ENCODE data around the gene FHAD1.
A peak's percentile ranks its signal among the peaks of the same experiment; 100 is the strongest.
"Not testable (repeated sequence)": the region's sequence is repeated elsewhere in the genome, so short reads cannot be mapped to it uniquely, and the experiment has no call there.

Gene FHAD1

DNA sequence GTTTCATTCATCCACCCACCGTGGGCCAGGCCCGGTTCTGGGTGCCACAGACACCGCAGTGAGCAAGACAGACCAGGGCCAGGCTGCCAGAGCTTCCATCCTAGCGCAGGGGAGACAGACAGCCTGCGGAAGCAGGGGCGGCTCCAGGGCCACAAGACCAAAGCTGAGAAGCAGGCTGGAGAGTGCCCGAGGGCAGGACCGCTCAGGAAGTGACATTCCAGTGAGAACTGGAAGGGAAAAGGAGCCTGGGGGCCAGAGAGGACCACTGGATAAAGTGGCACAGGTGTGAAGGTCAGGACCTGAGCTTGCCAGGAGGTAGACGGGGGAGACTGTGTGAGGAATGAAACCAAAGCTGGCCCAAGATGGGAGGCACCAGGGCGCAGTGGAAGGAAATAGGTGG, 103.1 kb downstream of the FHAD1 start:
- DNase-seq, result no peak

DNA sequence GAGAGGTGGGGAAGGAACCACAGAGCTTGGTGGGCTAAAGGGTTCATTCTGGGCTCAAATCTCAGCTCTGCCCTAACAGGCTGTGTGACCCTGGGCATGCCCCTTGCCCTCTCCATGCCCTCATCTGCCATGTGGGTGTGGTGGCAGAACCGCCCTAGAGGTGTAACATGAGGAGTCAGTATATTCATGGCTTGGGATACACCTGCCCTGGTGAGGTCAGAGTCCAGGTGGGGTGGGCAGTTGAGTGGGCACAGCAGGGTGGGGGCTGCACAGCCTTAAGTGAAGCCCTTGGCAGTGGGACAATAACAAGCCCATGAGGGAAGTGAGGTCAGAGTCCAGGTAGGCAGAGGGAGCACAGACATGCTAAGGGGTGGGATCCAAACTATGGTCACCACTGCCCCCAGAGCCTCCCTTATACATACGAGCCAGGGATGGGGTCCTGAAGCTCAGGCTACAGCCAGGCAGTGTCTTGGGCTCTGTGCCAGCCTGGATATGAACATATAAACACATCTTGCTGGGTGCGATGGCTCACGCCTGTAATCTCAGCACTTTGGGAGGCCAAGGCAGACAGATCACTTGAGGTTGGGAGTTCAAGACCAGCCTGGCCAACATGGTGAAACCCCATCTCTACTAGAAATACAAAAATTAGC, 103.7 kb downstream of the FHAD1 start:
- no peak for DNase-seq

DNA sequence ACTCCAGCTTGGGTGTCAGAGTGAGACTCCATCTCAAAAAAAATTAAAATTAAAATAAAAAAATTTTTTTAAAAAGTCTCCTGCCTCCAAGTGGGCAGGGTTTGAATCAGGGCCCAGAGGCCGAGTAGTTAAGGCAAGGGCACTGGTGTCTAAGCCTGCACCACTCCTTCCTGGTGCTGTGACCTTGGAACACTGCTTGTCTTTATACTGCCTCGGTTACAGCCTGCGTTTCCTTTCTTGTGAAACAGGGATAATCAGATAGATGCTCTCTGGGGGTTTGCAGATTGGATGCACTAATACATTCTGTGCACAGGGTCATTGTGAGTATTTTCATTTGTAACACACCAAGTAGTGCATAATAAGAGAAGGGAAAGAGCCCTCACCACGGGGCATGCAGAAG, 104.3 kb downstream of the FHAD1 start:
- no peak for DNase-seq

DNA sequence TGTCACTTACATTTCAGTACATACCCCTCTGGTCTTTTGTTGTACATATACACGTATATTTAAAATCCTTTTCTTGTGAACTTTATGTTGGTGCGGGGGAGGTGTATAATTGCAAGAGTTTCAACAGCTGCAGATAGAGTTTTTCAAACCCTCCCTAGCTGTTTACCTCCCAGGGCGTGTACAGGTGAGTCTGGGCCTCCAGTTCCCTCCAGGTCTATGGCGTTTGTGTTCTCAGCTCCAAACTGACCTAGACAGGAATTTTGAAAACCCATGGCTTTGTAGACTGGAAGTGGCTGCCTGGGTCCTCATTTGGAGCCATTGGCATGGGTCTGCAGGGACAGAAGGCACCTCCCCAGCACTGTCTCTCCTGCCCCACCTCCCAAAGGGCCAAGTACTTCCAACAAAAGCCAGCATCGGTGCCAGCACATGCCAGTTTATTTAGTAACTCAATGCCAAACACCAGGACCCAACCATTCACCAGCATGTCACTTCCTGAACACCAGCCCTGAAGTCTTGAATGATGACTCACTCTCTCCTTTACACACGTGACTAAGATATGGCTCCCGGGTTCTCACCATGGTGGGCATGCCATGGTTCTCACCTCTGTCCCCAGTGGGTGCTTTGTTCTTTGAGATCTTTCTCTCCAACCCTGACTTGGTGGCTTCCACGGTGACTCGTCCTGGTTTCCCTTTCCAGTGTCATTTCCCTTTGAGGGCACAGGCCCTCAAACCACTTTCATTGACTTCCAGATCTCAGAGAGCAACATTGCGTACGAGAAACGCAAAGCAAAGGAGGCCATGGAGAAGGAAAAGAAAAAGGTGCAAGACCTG, 105.3 kb downstream of the FHAD1 start:
- DNase-seq, result peak in 1 of 2 experiments; percentile 47

DNA sequence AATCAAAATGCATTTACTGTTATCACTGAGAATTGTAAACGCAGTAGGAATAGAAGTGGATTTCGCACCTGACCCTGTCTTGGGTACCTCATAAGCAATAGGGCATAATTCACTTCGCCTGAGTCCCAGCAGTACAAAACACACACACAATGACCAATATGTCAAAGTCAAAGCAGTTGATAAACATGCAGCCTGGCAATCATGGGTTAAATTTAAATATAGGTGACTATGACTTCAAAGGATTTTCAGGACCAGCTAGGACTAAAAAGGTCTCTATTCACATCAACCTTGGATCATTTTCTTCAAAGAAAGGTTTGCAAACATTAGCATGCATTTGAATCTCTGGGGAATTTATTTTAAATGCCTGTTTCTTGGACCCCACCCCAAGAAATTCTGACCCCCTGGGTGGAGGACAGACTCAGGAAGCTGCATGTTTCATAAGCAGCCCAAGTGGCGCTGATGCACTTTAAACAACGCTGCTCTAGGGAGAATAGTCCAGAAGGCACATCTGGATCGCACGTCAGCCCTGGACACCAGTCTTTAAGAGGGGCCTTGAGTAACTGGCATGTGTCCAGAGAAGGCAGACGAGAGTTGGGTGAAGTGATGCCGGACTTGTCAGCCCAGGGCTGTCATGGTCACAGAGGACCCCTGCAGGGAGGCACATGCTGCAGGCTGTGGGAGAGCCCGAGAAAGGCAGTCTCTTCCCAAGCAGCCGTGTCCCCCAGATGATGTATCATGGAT, 107.0 kb downstream of the FHAD1 start:
- DNase-seq, result no peak

DNA sequence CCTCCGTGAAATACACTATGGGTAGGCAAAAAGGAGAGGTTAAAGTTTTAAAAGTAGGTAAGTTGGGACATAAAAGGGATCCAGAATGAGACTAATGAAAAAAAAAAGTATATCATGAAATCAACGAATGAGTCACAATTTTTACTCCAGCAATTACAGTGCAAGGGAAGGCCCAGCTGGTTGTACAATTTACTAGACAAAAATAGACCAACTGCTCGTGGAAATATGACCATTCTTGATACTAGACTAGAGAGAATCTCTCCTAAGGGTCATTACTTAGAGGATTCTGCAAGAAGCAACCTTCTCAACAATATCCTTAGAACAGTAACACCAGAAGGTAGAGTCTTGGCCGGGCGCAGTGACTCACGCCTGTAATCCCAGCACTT, 107.5 kb downstream of the FHAD1 start:
- DNase-seq, result no peak

DNA sequence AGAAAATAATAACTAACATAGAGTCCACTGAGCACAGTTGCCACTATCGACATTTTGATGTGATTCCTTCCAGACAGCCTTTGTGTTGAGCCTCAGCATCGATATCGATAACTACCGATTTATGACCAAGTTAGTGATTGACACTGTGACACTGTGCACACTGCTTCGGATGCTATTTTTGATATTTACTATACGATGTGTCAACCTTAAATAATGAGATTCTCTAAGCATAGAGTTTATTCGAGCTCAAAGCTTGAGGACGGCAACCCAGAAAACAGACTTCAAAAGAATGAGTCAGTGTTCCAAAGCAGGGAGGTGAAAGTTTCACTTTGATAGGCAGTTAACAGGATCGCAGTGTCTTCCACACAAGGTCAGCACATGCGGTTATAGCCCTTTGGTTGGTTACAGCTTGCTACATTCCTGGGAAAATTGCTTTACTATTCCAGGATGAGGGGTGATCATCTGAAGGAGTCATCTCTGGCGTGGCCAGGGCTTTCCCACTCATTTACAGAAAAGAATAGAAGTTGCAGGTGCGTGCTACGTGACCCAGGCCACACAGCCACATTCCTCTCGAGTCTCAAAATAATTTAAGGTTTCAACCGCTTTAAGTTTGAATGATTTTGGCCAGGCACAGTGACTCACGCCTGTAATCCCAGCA, 109.1 kb downstream of the FHAD1 start:
- no peak for DNase-seq

DNA sequence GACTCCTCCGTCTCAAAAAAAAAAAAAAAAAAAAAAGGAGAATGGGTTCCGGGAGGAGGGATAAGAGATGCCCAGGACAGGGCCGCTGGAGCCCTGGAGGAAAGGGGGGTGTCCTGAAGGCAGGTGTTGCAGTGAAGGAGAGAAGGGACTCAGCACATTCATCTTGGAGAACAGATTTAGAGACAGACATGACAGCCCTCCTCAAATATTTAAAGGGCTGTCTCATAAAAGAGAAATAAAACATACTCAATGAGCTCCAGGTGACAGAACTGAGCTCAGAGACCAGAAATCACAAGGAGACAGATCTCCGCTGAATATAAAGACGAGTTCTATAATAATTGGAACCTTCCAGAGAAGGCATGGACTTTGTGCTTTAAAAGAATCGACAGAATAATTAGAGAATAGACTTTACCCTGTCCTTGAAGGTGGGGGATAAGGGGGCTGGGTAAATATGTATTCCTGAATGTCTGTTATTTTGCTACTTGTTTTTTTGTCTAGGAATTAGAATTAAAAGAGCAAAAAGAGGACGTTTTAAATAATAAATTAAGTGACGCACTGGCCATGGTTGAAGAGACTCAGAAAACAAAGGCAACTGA, 110.7 kb downstream of the FHAD1 start:
- no peak for DNase-seq

DNA sequence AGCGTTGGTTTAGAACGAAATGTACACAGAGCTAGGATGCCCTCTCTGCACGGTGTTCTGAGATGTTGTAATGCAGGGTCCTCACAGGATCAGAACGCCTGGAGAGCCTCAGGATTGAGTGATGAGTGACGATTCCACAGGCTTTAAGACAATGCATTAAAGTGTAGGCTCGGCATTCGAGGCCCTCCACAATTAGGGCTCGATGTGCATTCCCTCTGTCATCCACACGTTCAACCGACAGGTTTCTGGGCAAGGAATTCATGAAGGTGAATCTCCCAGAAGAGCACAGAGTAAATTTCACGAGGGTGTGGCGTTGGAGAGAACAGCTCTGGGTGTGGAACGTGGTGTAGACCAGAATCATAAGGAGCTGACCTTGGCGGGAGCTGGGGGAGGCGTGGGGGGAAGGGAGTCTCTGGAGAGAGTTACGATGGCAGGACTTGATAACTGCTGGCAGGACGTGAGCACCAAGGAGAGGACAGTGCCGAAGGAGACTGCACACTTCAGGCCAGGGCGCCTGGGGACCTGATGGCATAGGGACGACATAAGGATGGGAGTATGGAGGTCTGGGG, 111.6 kb downstream of the FHAD1 start:
- DNase-seq, result no peak

DNA sequence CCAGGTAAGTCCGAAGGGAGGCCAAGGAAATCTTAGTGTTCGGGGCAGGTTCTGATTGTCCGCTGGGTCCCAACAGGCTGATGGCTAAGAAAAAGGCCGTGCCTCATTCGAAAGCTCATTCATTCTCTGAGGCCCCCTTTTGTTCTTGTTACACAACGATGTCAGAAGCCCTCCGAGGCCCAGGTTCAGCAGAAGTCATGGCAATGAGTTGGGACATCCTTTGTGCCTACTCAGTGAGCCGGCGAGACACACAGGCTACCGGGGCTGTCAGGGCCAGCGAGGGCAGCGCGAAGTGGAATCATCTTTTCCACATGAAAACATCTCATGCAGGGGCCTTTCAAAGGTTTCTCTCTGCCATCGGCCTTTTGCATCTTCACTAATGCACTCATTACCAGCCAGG, 113.7 kb downstream of the FHAD1 start:
- no peak for DNase-seq

DNA sequence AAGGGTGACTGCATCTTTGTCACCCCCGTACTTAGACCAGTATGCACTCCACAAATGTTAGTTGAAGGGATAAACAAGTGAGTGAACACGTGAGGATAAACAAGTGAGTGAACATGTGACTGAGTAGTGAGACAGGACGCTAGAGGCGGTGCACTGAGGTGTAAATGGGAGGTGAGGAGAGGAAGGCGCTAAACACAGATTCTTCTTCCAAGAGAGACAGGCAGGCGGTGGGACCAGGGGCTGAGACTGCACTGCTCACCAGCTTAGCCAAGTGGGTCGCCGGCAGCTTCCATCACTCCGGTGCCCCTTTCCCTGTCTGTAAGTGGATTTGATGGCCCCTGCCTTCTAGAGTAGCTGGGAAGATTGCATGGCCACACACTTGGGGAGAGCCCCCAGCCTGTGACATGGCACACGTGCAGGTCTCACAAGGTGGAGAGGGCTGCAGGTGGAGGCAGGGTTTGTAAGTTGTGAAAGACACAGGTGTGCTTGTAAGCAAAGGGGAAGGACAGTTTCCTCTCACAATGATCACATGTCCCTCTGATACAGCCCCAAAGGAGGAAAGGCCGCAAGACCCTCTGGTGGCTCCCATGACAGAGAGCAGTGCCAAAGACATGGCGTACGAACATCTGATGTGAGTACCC, 115.2 kb downstream of the FHAD1 start:
- no peak for DNase-seq

DNA sequence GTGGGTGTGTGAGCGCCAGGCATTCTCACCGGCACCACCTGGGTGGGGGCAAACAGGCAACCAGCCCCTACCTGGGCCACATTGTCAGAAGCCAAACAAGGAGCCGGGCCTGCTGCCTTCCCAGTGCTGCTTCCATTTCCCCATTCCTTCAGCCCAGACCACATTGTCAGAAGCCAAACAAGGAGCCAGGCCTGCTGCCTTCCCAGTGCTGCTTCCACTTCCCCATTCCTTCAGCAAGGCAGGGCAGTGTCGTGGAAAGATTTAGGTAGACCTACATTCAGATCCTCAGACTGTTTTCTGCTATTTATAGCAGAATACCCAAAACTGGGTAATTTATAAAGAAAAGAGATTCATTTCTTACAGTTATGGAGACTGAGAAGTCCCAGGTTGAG, 115.7 kb downstream of the FHAD1 start:
- DNase-seq, result no peak

DNA sequence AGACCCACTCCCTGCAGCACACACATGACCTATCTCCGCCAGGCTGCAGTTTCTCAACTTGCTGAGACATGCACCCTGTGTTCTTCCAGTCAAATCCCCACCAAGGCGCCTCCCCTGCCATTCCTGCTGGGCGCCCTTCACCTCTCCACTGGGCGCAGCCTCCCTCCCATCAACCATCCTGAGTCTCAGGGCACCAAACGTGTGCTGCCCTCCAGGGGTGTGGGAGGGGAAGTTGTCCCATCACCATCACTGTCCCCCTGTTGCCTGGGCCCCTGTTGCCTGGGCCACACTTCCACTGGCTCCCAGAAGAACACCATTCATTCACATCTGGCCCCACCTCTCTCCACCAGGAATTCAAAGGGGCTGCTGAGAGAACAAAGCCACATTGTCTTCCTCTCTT, 117.7 kb downstream of the FHAD1 start:
- no peak for DNase-seq

DNA sequence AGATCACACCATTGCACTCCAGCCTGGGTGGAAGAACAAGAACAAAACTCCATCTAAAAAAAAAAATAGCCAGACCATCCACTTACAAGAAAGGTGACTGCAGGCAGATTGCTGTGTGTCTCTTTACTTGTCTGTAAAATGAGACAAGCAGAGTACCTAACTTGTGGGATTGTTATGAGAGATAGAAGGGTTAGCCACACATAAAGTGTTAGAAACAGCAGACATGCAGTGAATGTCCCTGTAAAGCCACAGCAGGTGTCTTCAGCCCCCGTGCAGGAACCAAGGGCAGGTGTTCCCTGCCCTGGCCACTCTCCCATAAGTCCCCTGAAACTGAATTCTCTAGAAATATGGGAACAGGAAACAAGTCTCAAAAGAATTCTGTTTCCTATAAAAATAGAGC, 121.9 kb downstream of the FHAD1 start:
- DNase-seq, result no peak

DNA sequence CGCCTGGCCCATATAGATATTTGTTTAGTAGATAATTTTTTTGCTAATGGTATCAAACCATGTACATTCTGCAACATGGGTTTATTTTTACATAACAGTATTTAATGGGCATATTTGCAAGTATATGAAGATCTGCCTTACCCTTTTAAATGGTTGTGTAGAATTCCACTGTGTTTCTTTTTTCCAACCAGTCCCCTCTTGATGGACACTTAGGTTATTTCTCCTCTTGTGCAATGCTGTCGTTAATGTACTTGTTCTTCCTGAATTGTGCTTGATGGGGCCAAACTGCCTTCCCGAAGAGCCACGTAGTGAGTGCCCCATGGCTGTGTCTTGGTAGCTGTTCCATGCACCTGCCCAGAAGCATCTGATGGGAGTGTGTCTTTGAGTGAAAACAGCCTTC, 123.2 kb downstream of the FHAD1 start:
- DNase-seq, result no peak

DNA sequence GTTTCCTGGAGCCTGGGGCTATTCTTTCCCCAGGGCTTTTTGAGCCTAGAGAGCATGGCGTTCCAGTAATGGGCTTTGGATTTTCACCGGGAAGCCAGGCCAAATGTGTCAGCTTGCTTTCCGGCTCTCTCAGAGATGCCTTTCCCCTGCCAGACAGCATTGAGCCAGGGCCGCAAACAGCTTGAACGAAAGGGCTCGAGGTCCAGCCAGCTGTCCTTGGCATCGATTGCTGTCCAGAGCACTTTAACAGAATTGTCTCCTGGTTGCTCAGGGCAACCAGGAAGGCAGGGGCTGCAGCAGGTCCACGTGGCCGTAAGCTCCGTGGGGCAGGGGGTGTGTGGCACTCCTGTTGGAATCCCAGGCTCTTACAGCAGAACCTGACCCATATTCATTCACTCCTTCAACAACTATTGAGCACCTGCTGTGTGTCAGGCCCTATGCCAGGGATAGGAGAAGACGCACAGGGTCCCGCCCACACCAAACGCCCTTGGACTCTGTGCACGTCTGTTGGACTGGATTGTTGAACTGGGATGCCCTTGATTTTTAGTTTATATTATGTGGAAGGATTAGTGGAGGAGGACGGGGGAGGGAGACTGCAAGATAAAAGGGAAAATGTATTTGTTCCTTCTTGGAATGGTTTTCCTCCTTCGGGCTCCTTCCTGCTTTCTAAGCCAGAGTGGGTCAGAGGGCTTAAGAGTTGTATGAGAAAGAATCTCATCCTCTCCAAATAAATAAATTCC, 123.9 kb downstream of the FHAD1 start:
- DNase-seq, result peak in 1 of 2 experiments; percentile 74

DNA sequence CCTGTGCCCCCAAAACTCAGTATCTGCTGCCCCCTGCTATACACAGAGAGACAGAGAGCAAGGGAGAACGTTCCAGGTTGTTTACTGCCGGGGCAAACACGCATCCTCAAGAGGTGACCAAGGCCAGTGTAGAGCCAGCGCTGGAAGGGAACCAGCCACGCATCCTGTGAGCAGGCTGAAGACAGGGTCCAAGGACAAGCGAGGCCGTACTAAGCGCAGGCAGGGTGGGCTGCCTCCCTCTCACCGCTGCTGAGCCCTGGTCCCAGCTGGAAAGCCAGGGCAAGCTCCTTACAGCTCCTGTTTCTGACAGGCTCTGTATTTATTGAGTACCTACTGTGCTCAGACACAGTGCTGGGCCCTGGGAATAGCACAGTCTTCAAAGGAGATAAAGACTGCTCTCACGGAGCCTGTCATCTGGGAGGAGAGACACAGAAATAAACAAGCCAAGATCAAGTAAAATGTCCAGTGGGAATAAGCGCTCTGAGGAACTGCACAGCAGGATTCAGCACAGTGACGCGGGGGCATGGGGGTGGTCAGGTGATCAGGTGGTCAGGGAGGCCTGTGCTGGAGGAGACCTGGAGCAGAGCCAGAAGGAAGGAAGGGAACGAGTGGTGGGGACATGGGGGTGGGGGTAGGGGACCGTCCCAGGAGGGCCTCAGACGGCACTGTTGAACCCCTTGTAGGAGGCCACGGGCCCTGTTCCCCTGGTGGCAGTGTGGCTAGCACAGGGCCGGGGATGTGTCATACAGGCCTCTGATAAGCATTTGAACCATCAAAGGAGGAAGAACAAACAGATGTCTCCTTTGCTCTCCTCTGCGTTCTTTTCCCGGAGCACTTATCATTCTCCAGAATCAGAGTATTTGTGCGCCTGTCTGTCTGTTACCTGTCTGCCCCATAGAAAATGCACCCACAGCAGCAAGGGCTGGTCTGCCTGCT, 124.9 kb downstream of the FHAD1 start:
- no peak for DNase-seq

DNA sequence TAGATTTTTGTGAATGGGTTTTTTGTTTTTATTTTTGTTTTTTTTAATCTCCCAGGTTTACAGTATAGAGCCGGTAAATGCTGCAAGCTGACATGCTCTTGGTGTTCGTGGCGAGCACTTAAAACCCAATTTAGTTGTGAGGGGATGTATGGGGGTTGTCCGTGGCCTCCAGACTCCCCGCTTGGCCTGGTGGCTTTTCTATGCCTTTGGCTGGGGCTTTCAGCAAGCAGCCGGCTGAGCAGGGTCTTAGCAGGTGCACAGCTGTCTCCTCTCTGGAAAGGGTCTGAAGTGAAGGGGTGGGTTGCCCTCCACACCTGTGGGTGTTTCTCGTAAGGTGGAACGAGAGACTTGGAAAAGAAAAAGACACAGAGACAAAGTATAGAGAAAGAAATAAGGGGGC, 131.7 kb downstream of the FHAD1 start:
- no peak for DNase-seq

DNA sequence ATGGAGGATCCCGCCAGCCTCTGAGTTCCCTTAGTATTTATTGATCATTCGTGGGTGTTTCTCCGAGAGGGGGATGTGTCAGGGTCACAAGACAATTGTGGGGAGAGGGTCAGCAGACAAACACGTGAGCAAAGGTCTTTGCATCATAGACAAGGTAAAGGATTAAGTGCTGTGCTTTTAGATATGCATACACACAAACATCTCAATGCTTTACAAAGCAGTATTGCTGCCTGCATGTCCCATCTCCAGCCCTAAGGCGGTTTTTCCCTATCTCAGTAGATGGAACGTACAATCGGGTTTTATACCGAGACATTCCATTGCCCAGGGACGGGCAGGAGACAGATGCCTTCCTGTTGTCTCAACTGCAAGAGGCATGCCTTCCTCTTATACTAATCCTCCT, 132.1 kb downstream of the FHAD1 start:
- DNase-seq, result not testable (repeated sequence)

All from NCI-H446 (cell line).